ENCODE results near the gene RPL36.

The RPL36 gene

DNA sequence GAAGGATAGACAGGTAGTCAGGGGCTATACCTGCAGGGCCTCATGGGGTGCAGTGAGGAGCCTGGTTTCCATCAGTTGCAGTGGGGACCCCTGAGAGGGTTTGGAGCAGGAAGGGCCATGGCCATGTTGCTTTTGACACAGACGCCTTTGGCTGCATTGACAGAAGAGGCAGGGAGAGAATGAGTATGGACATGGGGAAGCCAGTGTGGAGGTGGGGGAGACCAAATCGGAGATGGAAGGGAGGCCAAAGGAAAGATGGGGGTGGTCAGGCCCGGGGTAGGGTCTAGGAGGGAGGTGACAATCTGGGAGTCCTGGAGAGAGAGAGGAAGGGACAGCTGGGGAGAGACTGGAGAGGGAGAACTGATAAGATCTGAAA, 8.0 kb upstream of the RPL36 start:
- in situ Hi-C loops (cut with HindIII; ENCODE audit: low pct_ligation_motif_present, low sequenced_read_pairs): no loop called here
- peaks cover 6% of the 10 kb centered on the region for H3K36me3 ChIP-seq (replicated peaks)
- H3K4me3 ChIP-seq (ENCODE audit: low read depth, low read length): no peak overlapping the region
- no peak overlapping the region for H3K27ac ChIP-seq
- no peak for DNase-seq
- TF ChIP-seq, protein P1, sequence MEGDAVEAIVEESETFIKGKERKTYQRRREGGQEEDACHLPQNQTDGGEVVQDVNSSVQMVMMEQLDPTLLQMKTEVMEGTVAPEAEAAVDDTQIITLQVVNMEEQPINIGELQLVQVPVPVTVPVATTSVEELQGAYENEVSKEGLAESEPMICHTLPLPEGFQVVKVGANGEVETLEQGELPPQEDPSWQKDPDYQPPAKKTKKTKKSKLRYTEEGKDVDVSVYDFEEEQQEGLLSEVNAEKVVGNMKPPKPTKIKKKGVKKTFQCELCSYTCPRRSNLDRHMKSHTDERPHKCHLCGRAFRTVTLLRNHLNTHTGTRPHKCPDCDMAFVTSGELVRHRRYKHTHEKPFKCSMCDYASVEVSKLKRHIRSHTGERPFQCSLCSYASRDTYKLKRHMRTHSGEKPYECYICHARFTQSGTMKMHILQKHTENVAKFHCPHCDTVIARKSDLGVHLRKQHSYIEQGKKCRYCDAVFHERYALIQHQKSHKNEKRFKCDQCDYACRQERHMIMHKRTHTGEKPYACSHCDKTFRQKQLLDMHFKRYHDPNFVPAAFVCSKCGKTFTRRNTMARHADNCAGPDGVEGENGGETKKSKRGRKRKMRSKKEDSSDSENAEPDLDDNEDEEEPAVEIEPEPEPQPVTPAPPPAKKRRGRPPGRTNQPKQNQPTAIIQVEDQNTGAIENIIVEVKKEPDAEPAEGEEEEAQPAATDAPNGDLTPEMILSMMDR (IDR thresholded peaks at IDR 0.05; ENCODE audit: low read depth, low read length, missing control alignments): no peak
- no peaks in the 10 kb centered on the region for H3K27me3 ChIP-seq (replicated peaks)

DNA sequence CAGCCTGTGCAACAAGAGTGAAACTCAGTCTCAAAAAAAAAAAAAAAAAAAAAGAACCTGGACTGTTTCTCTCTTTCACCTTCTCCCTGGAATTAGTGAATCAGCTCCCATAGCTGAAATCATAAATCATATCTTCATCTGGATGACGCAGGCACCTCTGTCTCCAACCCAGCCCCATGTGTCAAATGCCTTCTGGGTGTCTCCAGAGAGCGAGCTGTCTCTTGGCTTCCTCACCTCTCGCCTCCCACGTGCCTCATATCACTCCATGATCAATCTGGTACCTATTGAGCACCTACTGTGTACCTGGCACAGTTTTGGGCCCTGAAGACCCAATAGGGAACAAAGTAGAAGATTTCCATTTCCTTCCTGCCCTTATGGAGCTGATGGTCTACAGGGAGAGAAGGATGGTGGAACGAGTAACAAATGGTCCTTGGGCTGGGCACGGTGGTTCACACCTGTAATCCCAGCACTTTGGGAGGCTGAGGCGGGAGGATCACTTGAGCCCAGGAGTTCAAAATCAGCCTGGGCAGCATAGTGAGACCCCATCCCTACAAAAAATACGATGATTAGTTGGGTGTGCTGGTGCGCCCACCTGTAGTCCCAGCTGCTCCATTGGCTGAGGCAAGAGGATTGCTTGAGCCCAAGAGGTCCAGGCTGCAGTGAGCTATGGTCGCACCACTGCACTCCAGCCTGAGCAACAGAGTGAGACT, 6.8 kb upstream of the RPL36 start:
- in situ Hi-C loops (cut with HindIII; ENCODE audit: low pct_ligation_motif_present, low sequenced_read_pairs): no loop called here
- H3K27me3 ChIP-seq (replicated peaks): no peaks in the 10 kb centered on the region
- H3K36me3 ChIP-seq (replicated peaks): no peaks in the 10 kb centered on the region
- H3K4me3 ChIP-seq (ENCODE audit: low read depth, low read length): no peak overlapping the region
- TF ChIP-seq, protein P1 (IDR thresholded peaks at IDR 0.05; ENCODE audit: low read depth, low read length, missing control alignments): no peak
- no peak for DNase-seq
- no peak overlapping the region for H3K27ac ChIP-seq

DNA sequence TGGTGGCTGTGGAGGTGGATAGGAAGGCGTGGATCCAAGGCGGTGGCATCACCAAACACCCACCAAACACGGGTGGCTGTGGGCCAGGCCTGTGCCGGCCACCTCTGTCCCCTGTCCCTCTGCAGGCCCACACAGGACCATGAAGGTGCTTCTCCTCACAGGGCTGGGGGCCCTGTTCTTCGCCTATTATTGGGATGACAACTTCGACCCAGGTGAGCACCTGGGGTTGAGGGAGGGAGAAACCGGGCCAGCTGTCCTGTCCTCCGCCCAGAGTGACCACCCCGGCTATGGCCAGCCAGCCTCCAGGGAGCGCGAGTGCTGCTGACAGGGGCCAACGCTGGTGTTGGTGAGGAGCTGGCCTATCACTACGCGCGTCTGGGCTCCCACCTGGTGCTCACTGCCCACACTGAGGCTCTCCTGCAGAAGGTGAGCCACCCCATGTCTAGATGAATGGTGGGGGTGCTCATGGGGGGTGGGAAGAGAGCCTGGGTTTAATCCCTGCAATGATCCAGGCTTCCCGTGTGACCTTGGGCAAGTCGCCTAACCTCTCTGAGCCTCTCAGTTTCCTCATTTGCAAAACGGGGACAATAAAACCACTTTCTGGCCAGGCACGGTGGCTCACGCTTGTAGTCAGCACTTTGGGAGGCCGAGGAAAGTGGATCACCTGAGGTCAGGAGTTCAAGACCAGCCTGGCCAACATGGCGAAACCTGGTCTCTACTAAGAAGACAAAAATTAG, 5.2 kb upstream of the RPL36 start:
- in situ Hi-C loops (cut with HindIII; ENCODE audit: low pct_ligation_motif_present, low sequenced_read_pairs): no loop called here
- no peak overlapping the region for H3K4me3 ChIP-seq (ENCODE audit: low read depth, low read length)
- no peaks in the 10 kb centered on the region for H3K27me3 ChIP-seq (replicated peaks)
- TF ChIP-seq, protein P1 (IDR thresholded peaks at IDR 0.05; ENCODE audit: low read depth, low read length, missing control alignments): no peak
- no peak for DNase-seq
- H3K36me3 ChIP-seq (replicated peaks): no peaks in the 10 kb centered on the region
- no peak overlapping the region for H3K27ac ChIP-seq

DNA sequence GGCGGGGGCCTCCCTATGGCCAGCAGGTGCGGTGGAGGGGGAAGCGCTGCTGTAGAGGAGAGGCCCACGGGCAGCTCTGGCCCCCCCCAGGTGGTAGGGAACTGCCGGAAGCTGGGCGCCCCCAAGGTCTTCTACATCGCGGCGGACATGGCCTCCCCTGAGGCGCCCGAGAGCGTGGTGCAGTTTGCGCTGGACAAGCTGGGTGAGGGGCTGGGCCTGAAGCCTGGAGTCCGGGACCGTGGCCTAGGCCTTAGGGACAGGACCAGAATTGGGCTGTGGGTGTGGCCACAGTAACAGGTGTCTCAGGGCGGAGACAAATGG, 3.8 kb upstream of the RPL36 start:
- DNase-seq: no peak
- Histone ChIP-seq H3K36me3 (replicated peaks) (peaks cover 3% of the 10 kb centered on the region), H3K4me3 (ENCODE audit: low read depth, low read length) (peak overlapping the region; percentile 53), H3K27ac (no peak overlapping the region), H3K27me3 (replicated peaks) (no peaks in the 10 kb centered on the region)
- TF ChIP-seq, protein P1 (IDR thresholded peaks at IDR 0.05; ENCODE audit: low read depth, low read length, missing control alignments): no peak
- in situ Hi-C loops (cut with HindIII; ENCODE audit: low pct_ligation_motif_present, low sequenced_read_pairs): no loop called here

DNA sequence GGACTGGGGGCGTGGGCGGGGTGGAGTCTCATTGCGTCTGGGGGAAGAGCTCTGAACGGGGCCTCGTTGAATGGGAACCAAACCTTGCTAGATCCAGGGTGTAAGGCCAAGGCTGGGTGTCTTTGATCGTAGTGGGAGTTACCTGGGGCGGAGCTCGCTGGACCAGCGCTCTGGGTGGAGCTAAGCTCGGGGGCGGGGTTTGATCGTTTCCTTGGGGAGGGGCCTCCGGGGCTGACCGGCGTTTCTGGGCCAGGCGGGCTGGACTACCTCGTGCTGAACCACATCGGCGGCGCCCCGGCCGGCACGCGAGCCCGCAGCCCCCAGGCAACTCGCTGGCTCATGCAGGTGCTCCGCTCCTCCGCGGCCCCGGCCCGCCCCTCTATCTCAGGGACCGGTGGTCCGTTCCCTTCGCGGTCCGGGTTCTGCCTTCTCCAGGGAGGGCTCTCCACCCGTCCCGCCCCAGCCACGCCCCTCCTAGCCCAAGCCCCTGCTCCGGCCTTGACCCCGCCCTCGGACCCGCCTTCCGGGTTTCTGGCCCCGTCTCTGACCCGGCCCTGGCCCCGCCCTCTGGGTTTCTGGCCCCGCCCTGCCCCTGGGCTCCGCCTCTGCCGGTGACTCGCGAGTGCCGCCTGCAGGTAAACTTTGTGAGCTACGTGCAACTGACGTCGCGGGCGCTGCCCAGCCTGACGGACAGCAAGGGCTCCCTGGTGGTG, 3.3 kb upstream of the RPL36 start:
- TF ChIP-seq, protein P1 (IDR thresholded peaks at IDR 0.05; ENCODE audit: low read depth, low read length, missing control alignments): peak; percentile 86
- peaks cover 8% of the 10 kb centered on the region for H3K36me3 ChIP-seq (replicated peaks)
- H3K27ac ChIP-seq: peak overlapping the region; percentile 38
- peak overlapping the region; percentile 53 for H3K4me3 ChIP-seq (ENCODE audit: low read depth, low read length)
- in situ Hi-C loops (cut with HindIII; ENCODE audit: low pct_ligation_motif_present, low sequenced_read_pairs): no loop called here
- peak; percentile 90 for DNase-seq
- no peaks in the 10 kb centered on the region for H3K27me3 ChIP-seq (replicated peaks)
